NCI-H82 treated with DMSO at 0.1 percent for 48 hours (cell line): ENCODE measurements around the gene GTF2I.
"Not testable (repeated sequence)": the region's sequence is repeated elsewhere in the genome, so short reads cannot be mapped to it uniquely, and the experiment has no call there.

Source experiments
- DNase-seq: peaks from one replicate; lab custom pipeline; 2025; ENCODE audit not compliant: unreplicated experiment; lab: John Stamatoyannopoulos, UW

Gene GTF2I

GRCh38 chr7:74656441-74656836, 1.1 kb upstream of the GTF2I start:
- DNase-seq: peak; percentile 72

GRCh38 chr7:74656837-74657691, 454 bp upstream of the GTF2I start:
- peak; percentile 91 for DNase-seq

DNA sequence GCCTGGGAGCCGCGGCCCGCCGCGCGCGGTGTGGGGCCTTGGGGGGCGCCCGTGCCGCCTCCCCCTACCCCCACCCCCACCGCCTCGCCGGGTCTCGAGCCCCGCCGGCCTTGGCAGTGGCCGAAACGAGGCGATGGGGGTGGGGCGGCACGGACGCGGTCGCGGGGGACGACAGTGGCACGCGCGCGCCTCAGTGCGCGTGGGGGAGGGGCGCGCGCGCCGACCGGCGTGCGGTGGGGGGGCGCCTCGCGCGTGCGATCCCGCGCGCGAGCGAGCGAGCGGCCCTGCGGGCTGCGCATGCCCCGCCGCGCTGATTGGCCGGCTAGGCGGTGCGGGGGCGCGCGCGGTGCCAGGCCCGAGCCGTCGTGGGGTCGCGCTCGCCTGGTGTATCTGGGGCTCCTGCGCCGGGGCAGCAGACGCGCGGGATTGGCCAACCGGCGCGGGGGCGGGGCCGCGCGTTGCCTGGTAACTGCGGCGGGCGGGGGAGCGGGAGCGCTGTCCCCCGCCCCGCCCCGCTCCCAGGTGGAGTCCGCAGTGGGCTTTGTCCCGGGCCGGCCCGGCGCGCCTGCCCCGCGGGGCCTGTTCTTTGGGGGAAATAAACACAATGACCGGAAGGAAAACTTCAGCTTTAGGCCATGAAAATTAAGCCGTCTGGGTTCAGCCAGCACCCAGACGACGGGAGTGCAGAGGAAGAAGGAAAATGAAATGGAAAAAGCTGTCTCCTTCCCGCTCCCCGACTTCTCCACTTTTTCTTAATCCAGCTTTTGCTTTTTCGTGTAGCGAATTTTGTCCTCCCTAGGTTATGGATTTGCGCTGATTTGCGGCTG, 873 bp downstream of the GTF2I start:
- peak; percentile 77 for DNase-seq

GRCh38 chr7:74660202-74660601, 2.7 kb downstream of the GTF2I start:
- not testable (repeated sequence) for DNase-seq

- DNase-seq: not testable (repeated sequence)
These were observed 4.6 kb downstream of the GTF2I start for GRCh38 chr7:74661836-74662794.

- DNase-seq: no peak
These were observed 7.9 kb downstream of the GTF2I start for GRCh38 chr7:74665296-74665938.

DNA sequence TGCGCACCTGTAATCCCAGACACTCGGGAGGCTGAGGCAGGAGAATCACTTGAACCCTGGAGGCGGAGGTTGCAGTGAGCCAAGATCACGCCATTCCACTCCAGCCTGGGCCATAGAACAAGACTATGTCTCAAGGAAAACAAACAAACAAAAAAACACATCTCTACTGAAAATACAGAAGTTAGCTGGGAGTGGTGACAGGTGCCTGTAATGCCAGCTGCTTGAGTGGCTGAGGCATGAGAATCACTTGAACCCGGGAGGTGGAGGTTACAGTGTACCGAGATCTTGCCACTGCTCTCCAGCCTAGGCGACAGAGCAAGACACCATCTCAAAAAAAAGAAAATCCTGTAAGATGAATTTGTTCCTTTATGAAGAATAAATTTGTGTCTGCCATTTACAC, 9.5 kb downstream of the GTF2I start:
- not testable (repeated sequence) for DNase-seq

GRCh38 chr7:74667520-74667919, 10.0 kb downstream of the GTF2I start:
- not testable (repeated sequence) for DNase-seq

DNA sequence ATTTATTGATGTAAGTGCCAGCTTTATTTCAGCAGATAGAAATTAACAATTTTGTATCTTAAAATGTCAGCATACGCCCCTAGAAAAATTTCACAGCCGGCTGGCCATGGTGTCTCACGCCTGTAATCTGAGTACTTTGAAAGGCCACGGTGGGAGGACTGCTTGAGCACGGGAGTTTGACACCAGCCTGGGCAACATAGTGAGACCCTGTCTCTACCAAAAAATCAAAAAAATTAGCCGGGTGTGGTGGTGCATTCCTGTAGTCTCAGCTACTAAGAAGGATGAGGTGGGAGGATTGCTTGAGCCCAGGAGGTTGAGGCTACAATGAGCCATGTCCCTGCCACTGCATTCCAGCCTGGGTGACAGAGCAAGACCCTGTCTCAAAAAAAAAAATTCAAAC, 14.1 kb downstream of the GTF2I start:
- no peak for DNase-seq

DNA sequence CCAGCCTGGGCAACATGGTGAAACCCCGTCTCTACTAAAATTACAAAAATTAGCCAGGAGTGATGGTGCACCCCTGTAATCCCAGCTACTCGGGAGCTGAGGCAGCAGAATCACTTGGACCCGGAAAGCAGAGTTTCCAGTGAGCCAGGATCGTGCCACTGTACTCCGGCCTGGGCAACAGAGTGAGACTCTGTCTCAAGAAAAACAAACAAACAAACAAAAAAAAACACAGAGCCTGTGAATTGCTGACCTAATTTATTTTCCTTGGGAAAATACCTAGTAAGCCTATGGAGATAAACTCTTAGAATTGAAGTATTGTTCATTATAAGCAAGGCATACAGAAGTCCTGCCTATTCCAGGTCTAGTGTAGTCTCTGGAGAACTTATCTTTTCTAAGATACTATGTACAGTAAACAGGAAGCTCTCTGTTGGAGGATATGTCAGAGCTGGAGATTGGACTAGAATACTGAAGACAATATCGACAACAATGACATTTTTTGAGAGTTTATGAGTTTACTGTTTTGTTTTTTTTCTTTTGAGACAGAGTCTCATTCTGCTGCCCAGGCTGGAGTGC, 14.9 kb downstream of the GTF2I start:
- DNase-seq: no peak

GRCh38 chr7:74674166-74674565, 16.6 kb downstream of the GTF2I start:
- no peak for DNase-seq

- no peak for DNase-seq
These were observed 25.3 kb downstream of the GTF2I start for GRCh38 chr7:74682829-74683228.

- DNase-seq: no peak
These were observed 26.3 kb downstream of the GTF2I start for GRCh38 chr7:74683799-74684198.

GRCh38 chr7:74684473-74684872, 27.0 kb downstream of the GTF2I start:
- DNase-seq: no peak

- no peak for DNase-seq
These were observed 27.4 kb downstream of the GTF2I start for GRCh38 chr7:74684921-74685320.

- no peak for DNase-seq
These were observed 33.0 kb downstream of the GTF2I start for GRCh38 chr7:74690474-74690873.

GRCh38 chr7:74704419-74704818, 46.9 kb downstream of the GTF2I start:
- not testable (repeated sequence) for DNase-seq

DNA sequence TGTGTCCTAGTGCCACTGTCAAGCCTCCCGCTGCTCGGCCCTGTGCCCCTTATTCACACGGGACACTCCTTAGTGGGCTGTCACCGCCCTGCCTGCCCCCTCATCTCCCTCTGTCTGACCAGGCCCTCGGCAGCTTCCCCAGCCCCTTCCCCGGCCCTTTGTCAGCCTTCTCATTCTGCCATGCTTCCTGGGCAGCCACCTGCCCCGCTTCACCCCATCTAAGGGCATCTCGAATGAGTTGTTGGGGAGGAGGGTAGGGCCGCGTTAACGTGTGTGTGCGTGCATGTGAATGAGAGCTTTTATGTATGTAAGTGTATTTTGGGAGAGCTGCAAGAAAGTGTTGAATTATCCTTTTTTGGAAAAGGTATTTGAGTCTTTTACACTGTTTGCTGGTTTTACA, 49.7 kb downstream of the GTF2I start:
- DNase-seq: no peak

GRCh38 chr7:74708569-74709275, 51.2 kb downstream of the GTF2I start:
- no peak for DNase-seq
